Raji (cell line): Measurements from ENCODE around the gene AP1S1.

ENCODE experiments used
- POLR2A ChIP-seq: IDR thresholded peaks from 2 replicates; pipeline ENCODE4 v1.6.1; 2011; ENCODE audit warnings: low read depth, low read length, control low read depth; ENCODE audit not compliant: insufficient read depth

Gene AP1S1

GRCh38 chr7:101200504-101200861 is 46.2 kb downstream of the AP1S1 start:
- no peak for TF ChIP-seq POLR2A

- TF ChIP-seq POLR2A = no peak
Measured at GRCh38 chr7:101200862-101201599, 46.8 kb downstream of the AP1S1 start, which contains the start of gene MOGAT3. Gene MOGAT3 (minus strand): TSS chr7:101201036. CDS start chr7:101200854, 182 bp downstream.

- no peak for TF ChIP-seq POLR2A
Measured at GRCh38 chr7:101201695-101202602, 47.7 kb downstream of the AP1S1 start.

- no peak for TF ChIP-seq POLR2A
Measured at GRCh38 chr7:101202603-101202918, 48.3 kb downstream of the AP1S1 start.

GRCh38 chr7:101205901-101206664 is 51.8 kb downstream of the AP1S1 start:
- no peak for TF ChIP-seq POLR2A

GRCh38 chr7:101206665-101207042 is 52.4 kb downstream of the AP1S1 start:
- TF ChIP-seq POLR2A = no peak

GRCh38 chr7:101207459-101207858 is 53.2 kb downstream of the AP1S1 start:
- TF ChIP-seq POLR2A = no peak

GRCh38 chr7:101208794-101209193 is 54.5 kb downstream of the AP1S1 start:
- TF ChIP-seq POLR2A = no peak

- no peak for TF ChIP-seq POLR2A
Measured at GRCh38 chr7:101210143-101210542, 55.9 kb downstream of the AP1S1 start.
